DMS79 treated with DMSO at 0.1 percent for 48 hours (cell line): ENCODE measurements around the gene PNPLA6.
"Not testable (repeated sequence)": the region's sequence is repeated elsewhere in the genome, so short reads cannot be mapped to it uniquely, and the experiment has no call there.

Experiments used
- DNase-seq: peaks from one replicate; lab custom pipeline; 2025; lab: John Stamatoyannopoulos, UW

Gene PNPLA6

GRCh38 chr19:7533281-7533885, 2.1 kb upstream of the PNPLA6 start:
- DNase-seq, result no peak

GRCh38 chr19:7533925-7534480, 1.5 kb upstream of the PNPLA6 start:
- peak; percentile 63 for DNase-seq

DNA sequence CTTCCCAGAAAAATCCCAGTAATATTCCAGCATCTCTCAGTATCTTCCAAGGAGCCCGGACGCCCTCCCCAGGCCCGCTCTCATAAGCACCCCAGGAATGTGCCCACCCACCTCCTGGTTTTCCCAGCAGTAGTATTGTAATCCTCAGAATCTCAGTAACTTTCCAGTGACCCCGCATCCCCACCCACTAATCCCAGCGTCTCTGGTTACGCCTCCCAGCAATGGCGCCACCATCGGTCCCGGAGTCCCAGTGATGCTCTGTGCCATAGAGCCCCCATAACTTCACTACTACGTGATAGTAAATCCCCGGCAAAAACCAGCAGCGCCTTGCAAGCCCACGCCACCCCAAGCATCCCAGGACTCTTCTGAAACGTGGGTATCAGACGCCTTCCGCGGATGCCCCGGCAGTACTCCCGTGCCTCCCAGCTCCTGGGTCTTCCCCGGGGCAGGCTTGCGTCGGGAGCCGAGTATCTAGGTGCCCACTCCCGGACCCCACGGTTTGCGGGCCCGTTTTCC, 928 bp upstream of the PNPLA6 start:
- DNase-seq, result no peak

GRCh38 chr19:7535998-7536695, 630 bp downstream of the PNPLA6 start:
- no peak for DNase-seq

GRCh38 chr19:7538990-7539389, 3.5 kb downstream of the PNPLA6 start:
- DNase-seq, result not testable (repeated sequence)

DNA sequence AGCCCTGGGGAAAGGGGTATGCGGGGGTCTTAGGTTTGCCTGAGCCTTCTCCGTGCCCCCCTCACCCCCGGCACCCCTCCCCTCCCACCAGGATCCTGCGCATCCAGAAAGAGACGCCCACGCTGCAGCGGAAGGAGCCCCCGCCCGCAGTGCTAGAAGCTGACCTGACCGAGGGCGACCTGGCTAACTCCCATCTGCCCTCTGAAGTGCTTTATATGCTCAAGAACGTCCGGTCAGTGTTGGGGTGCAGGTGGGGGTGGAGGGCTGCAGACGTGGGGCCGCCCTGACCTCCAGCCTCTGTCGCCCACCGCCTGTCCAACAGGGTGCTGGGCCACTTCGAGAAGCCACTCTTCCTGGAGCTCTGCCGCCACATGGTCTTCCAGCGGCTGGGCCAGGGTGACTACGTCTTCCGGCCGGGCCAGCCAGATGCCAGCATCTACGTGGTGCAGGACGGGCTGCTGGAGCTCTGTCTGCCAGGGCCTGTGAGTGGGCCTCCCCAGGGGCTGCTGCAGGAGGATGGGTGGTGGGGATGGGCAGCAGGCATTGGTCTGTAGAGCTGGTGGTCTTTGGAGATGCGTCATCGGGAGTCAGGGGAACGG, 4.4 kb downstream of the PNPLA6 start:
- no peak for DNase-seq

DNA sequence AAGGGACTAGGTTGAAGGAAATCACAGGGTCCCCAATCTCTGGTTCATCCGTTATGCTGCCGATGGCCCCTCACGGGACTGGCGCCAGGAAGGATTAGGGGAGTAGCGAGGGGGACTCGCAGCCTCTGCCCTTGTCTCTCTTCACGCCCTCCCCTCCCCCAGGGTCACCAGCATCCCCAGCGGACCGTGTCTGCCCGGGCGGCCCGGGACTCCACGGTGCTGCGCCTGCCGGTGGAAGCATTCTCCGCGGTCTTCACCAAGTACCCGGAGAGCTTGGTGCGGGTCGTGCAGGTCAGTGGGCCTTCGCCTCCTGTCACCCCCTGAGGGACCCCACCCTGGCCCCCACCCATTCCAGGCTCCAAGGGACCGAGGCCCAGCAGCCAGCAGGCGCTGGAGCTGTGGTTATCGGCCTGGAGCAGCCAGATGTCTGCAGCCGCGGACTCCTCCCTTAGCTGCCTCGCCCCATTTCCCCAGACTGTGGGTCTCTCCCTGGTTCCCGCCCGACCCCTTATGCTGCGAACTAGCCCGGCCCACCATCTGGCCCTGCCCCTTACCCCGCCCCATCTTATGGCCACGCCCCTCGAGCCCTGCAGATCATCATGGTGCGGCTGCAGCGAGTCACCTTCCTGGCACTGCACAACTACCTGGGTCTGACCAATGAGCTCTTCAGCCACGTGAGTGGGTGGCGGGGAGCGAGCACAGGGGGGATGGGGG, 5.4 kb downstream of the PNPLA6 start:
- DNase-seq, result no peak

- no peak for DNase-seq
Observed at GRCh38 chr19:7541475-7541824, 5.9 kb downstream of the PNPLA6 start.

GRCh38 chr19:7541828-7542443, 6.4 kb downstream of the PNPLA6 start:
- DNase-seq, result no peak

- no peak for DNase-seq
Observed at GRCh38 chr19:7542556-7543348, 7.2 kb downstream of the PNPLA6 start.

DNA sequence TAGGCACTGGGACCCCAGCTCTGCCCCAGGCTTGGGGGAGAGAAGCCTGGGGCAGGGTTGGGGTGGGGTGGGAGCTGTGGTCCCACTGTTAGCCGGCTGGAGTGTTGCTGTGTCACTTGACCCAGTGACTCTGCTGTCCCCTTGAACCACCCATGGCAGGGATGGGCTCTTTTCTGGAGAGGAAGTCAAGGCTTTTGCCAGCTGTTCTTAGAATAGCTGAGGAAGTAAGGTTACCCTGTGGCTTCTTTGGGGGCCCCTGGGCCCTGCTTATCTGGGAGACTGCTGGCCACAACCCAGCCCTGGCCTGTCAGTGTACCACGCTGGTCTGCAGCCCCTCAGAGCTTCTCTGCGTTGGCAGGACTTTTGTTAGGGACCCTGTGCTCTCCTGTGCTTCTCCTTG, 9.1 kb downstream of the PNPLA6 start:
- no peak for DNase-seq

GRCh38 chr19:7545300-7545699, 9.8 kb downstream of the PNPLA6 start:
- DNase-seq, result no peak

DNA sequence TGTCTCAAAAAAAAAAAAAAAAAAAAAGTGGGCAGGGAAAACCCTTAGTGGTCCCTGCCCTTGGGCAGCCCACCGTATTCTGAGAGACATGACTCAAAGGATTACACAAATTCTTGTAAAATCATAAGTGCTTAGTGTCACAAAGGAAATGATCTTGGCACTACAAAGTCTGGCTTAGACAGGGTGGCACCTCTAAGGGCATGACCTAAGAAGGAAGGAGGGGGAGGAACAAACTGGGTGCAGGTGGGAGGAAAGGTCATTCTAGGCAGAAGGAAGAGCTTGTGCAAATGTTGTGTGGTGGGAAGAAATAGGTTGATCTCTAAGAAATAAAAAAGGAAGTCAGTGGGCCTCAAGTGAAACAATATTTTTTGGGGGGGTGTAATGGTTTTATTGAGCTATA, 10.4 kb downstream of the PNPLA6 start:
- DNase-seq, result no peak

GRCh38 chr19:7547159-7547558, 11.6 kb downstream of the PNPLA6 start:
- no peak for DNase-seq

DNA sequence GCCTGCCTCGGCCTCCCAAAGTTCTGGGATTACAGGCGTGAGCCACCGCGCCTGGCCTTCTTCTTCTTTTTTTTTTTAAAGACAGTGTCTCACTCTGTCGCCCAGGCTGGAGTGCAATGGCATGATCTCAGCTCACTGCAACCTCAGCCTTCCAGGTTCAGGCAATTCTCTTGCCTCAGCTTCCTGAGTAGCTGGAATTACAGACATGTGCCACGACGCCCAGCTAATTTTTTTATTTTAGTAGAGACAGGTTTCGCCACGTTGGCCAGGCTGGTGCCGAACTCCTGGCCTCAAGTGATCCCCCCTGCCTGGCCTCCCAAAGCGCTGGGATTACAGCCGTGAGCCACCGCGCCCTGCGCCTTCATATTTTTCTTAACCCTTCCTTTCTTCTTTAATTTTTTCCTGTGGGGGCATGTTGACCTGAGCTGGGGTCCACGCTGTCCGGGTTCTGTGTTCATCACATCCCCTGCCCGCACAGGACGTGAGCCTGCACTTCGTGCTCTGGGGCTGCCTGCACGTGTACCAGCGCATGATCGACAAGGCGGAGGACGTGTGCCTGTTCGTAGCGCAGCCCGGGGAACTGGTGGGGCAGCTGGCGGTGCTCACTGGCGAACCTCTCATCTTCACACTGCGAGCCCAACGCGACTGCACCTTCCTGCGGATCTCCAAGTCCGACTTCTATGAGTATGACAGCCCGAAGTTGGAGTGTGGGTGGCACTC, 14.1 kb downstream of the PNPLA6 start:
- DNase-seq, result no peak

- no peak for DNase-seq
Observed at GRCh38 chr19:7550169-7550770, 14.8 kb downstream of the PNPLA6 start.

GRCh38 chr19:7550987-7551761, 15.7 kb downstream of the PNPLA6 start:
- DNase-seq, result no peak

- no peak for DNase-seq
Observed at GRCh38 chr19:7552781-7553180, 17.3 kb downstream of the PNPLA6 start.

- no peak for DNase-seq
Observed at GRCh38 chr19:7554565-7554964, 19.0 kb downstream of the PNPLA6 start.
